CD14-positive monocyte (primary cell): ENCODE measurements around the gene BEX3. TPM values are rescaled to one million over a fixed set of nuclear protein-coding genes. Genes with fewer than 3 reads are reported as not detected.
A peak's percentile ranks its signal among the peaks of the same experiment; 100 is the strongest.

Experiments used
- DNase-seq, 3 donors: peaks; one replicate each; pipeline ENCODE4 v3.0.0-alpha.2; 2011 to 2022
- H2AFZ ChIP-seq: 2 replicates; pipeline ENCODE4 v1.6.0; 2012; ENCODE audit warnings: mild to moderate bottlenecking, low read depth, low read length, inconsistent platforms; ENCODE audit not compliant: insufficient read depth, poor library complexity, severe bottlenecking
- H3K27ac ChIP-seq, 2 donors: 1 replicate in 1 of 2; 2 replicates in 1 of 2; pipeline ENCODE4 v1.5.1; 2012 to 2013; ENCODE audit warnings: low read length in 2 of 2, control low read depth in 1 of 2, inconsistent platforms in 1 of 2, low read depth in 1 of 2, mild to moderate bottlenecking in 1 of 2
- H3K27me3 ChIP-seq, 2 donors: one replicate each; pipeline versions ENCODE4 v1.6.0 to v1.6.1; 2011 to 2013; ENCODE audit warnings: low read length in 2 of 2; ENCODE audit not compliant: control insufficient read depth in 2 of 2, insufficient read depth in 2 of 2
- H3K36me3 ChIP-seq, 2 donors: replicated peaks in 1 of 2; 1 replicate in 1 of 2; 2 replicates in 1 of 2; pipeline versions ENCODE4 v1.5.1 to v1.6.1; 2012 to 2013; ENCODE audit warnings: low read length in 2 of 2, control low read depth in 1 of 2, inconsistent platforms in 1 of 2, mild to moderate bottlenecking in 1 of 2; ENCODE audit not compliant: insufficient read depth in 2 of 2, control insufficient read depth in 1 of 2
- H3K4me1 ChIP-seq, 2 donors: 1 replicate in 1 of 2; 2 replicates in 1 of 2; pipeline versions ENCODE4 v1.5.1 to v1.6.1; 2012 to 2013; ENCODE audit warnings: low read length in 2 of 2, control low read depth in 1 of 2, inconsistent platforms in 1 of 2, mild to moderate bottlenecking in 1 of 2, moderate library complexity in 1 of 2; ENCODE audit not compliant: insufficient read depth in 2 of 2, control insufficient read depth in 1 of 2
- H3K4me2 ChIP-seq: replicated peaks from 2 replicates; pipeline ENCODE3; 2012; ENCODE audit warnings: low read length, moderate library complexity, mild to moderate bottlenecking; ENCODE audit not compliant: poor library complexity, severe bottlenecking; ENCODE audit errors: extremely low read depth
- H3K4me3 ChIP-seq, 3 experiments: fragments of 200-600 bp in 1 of 3; sonication (generic) in 1 of 3; replicated peaks in 1 of 3; 1 replicate in 2 of 3; 2 replicates in 1 of 3; pipeline ENCODE4 v1.5.1; 2011 to 2013; ENCODE audit warnings: low read length in 3 of 3, mild to moderate bottlenecking in 3 of 3, control low read depth in 2 of 3, low read depth in 2 of 3, inconsistent platforms in 1 of 3, moderate library complexity in 1 of 3
- H3K79me2 ChIP-seq: 2 replicates; pipeline ENCODE4 v1.6.0; 2012; ENCODE audit warnings: mild to moderate bottlenecking, control low read depth, inconsistent platforms, low read length, moderate library complexity; ENCODE audit not compliant: insufficient read depth
- H3K9ac ChIP-seq: 2 replicates; pipeline ENCODE4 v1.6.0; 2017; ENCODE audit warnings: low read length, mild to moderate bottlenecking; ENCODE audit not compliant: insufficient read depth, poor library complexity, severe bottlenecking
- H3K9me3 ChIP-seq, 2 donors: replicated peaks in 1 of 2; 1 replicate in 1 of 2; 2 replicates in 1 of 2; pipeline versions ENCODE4 v1.5.1 to v1.6.1; 2012 to 2013; ENCODE audit warnings: low read length in 2 of 2, control low read depth in 1 of 2; ENCODE audit not compliant: control insufficient read depth in 1 of 2, insufficient read depth in 1 of 2
- H4K20me1 ChIP-seq: 2 replicates; pipeline ENCODE4 v1.6.0; 2012; ENCODE audit warnings: mild to moderate bottlenecking, low read length, control low read depth, moderate library complexity; ENCODE audit not compliant: insufficient read depth
- H3K27ac Mint-ChIP-seq, 7 donors: one replicate each; pipeline ENCODE4 v1.8.0; 2020; ENCODE audit warnings: mild to moderate bottlenecking in 7 of 7, mixed read lengths in 7 of 7, moderate library complexity in 6 of 7, inconsistent platforms in 2 of 7
- H3K27me3 Mint-ChIP-seq, 3 donors: one replicate each; pipeline ENCODE4 v1.8.0; 2021 to 2022; ENCODE audit warnings: low read depth in 3 of 3, mild to moderate bottlenecking in 3 of 3, mixed read lengths in 3 of 3, moderate library complexity in 3 of 3, inconsistent platforms in 1 of 3
- H3K36me3 Mint-ChIP-seq, 2 donors: one replicate each; pipeline ENCODE4 v1.8.0; 2020; ENCODE audit warnings: mixed read lengths in 2 of 2, inconsistent platforms in 1 of 2, mild to moderate bottlenecking in 1 of 2
- H3K4me1 Mint-ChIP-seq: one replicate; pipeline ENCODE4 v1.8.0; 2020; ENCODE audit warnings: mild to moderate bottlenecking, mixed read lengths
- H3K4me3 Mint-ChIP-seq, 2 donors: one replicate each; pipeline ENCODE4 v1.8.0; 2020; ENCODE audit warnings: mild to moderate bottlenecking in 2 of 2, mixed read lengths in 2 of 2, moderate library complexity in 1 of 2
- H3K9me3 Mint-ChIP-seq, 7 donors: one replicate each; pipeline ENCODE4 v1.8.0; 2020 to 2022; ENCODE audit warnings: mixed read lengths in 7 of 7, mild to moderate bottlenecking in 6 of 7, moderate library complexity in 6 of 7, inconsistent platforms in 2 of 7
- WGBS: methylation state at CpG from one replicate; pipeline ENCODE4 v1.1.5; 2013; ENCODE audit warnings: missing lambda C conversion rate; ENCODE audit not compliant: insufficient coverage; 5-methylcytosine and 5-hydroxymethylcytosine counted together
- intact Hi-C, 2 donors: fragments of 100-400 bp; cut with micrococcal nuclease; formaldehyde crosslinking; loops; one replicate each; pipeline versions ENCODE4 v1.15.0 to v1.15.1; 2023
- polyA minus RNA-seq: library from RNA; depleted of rRNA, polyadenylated mRNA; stranded (reverse); fragments of >200 nt; gene quantifications from 2 replicates; pipeline ENCODE4 v1.2.3, GENCODE V29; 2012
- polyA plus RNA-seq, 3 donors: library from polyadenylated mRNA; depleted of rRNA in 1 of 3; unstranded in 2 of 3; stranded (reverse) in 1 of 3; fragments of 300-500 nt in 2 of 3; fragments of >200 nt in 1 of 3; fragmentation: Illumina TruSeq in 2 of 3; gene quantifications; 1 replicate in 2 of 3; 2 replicates in 1 of 3; pipeline ENCODE4 v1.2.3, GENCODE V29; 2012 to 2021
- total RNA-seq, 12 experiments: library from RNA in 1 of 12; stranded (reverse) in 1 of 12; fragments of 120-200 nt in 1 of 12; gene quantifications; one replicate each; pipeline ENCODE4 v1.2.4 and lab custom pipeline; 2013 to 2026; ENCODE audit warnings: mixed read lengths in 6 of 12, inconsistent platforms in 1 of 12
- TF ChIP-seq, protein P1 (sequence below): fragments of 200-600 bp; IDR thresholded peaks from one replicate; pipeline ENCODE4 v1.8.0; 2022; ENCODE audit warnings: antibody characterized with exemption, mild to moderate bottlenecking

The BEX3 gene
- 5.8 TPM for total RNA-seq (2013)
- polyA plus RNA-seq (1 to 10 TPM in 2 of 3 donors, under 1 TPM in 1; 0.49 to 2.7 (median 2.0) TPM), polyA minus RNA-seq (0.40 and 0.55 TPM in 2 replicates), total RNA-seq (lab: John Stamatoyannopoulos, UW) (0.25 to 22.4 (median 0.92) reads per million in 11 experiments)

GRCh38 chrX:103376118-103376978 is at the start of gene BEX3:
BEX3 (plus strand) TSS chrX:103376538; CDS start chrX:103377522, 984 bp downstream.
- peak within 1 kb of the TSS in 1 of 7 donors; percentile 6 for H3K27ac Mint-ChIP-seq
- H3K27me3 Mint-ChIP-seq, result peaks cover 4 to 7% (median 4%) of the 10 kb centered on the region in 3 donors
- peak in 1 of 3 donors; percentile 17 for DNase-seq
- H4K20me1 ChIP-seq, result no peaks in the 10 kb centered on the region
- H3K4me3 Mint-ChIP-seq, result peak within 1 kb of the TSS; percentile 73 to 82
- intact Hi-C loops, result no loop called here
- WGBS, result 0% methylated on average over 20 of the region's 62 CpGs
- H3K4me1 Mint-ChIP-seq, result peaks cover 8% of the 10 kb centered on the region
- peak within 1 kb of the TSS; percentile 31 to 67 (median 43) for H3K4me3 ChIP-seq
- H3K9ac ChIP-seq, result peak within 1 kb of the TSS; percentile 27
- TF ChIP-seq, protein P1, sequence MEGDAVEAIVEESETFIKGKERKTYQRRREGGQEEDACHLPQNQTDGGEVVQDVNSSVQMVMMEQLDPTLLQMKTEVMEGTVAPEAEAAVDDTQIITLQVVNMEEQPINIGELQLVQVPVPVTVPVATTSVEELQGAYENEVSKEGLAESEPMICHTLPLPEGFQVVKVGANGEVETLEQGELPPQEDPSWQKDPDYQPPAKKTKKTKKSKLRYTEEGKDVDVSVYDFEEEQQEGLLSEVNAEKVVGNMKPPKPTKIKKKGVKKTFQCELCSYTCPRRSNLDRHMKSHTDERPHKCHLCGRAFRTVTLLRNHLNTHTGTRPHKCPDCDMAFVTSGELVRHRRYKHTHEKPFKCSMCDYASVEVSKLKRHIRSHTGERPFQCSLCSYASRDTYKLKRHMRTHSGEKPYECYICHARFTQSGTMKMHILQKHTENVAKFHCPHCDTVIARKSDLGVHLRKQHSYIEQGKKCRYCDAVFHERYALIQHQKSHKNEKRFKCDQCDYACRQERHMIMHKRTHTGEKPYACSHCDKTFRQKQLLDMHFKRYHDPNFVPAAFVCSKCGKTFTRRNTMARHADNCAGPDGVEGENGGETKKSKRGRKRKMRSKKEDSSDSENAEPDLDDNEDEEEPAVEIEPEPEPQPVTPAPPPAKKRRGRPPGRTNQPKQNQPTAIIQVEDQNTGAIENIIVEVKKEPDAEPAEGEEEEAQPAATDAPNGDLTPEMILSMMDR, result no peak
- peaks cover 3 to 8% of the 10 kb centered on the region in 2 donors for H3K4me1 ChIP-seq
- H3K4me2 ChIP-seq, result peak within 1 kb of the TSS; percentile 73
- H2AFZ ChIP-seq, result peak within 1 kb of the TSS; percentile 70
- H3K9me3 ChIP-seq, result no peaks in the 10 kb centered on the region
- H3K36me3 Mint-ChIP-seq, result no peaks in the 10 kb centered on the region
- H3K27ac ChIP-seq, result no peak within 1 kb of the TSS
- H3K79me2 ChIP-seq, result no peaks in the 10 kb centered on the region
- peaks cover 0 to 3% (median 0%) of the 10 kb centered on the region in 7 donors for H3K9me3 Mint-ChIP-seq
- H3K36me3 ChIP-seq, result no peaks in the 10 kb centered on the region
- H3K27me3 ChIP-seq, result no peaks in the 10 kb centered on the region

DNA sequence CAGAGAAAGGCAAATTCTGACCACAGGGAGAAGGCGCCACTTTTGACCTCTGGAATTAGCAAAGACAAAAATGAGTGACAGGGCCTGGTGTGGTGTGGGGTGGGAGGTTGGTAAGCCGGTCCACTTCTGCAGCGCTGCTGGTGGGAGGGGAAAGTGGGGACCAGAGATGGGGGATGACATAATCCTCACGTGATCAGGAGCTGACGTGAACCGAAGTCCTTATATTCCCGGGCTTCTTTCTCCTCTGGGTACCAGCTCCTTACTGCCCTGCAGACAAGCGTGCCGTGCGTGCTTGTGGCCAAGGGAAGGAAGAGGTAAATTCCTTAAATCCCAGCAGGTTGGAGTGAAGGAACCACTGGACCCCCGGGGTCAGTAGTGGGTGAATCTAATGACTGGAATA is 46.3 kb upstream of the BEX3 start, which contains the start of gene TCEAL7:
Gene TCEAL7, plus strand, starts transcription at position 249 of the 400 bp plus-strand sequence. CDS start 1,165 bp downstream, outside the sequence.
- H3K27ac Mint-ChIP-seq, result no peak within 1 kb of the TSS
- H3K4me1 Mint-ChIP-seq, result peaks cover 10% of the 10 kb centered on the region

More for the DNA sequence above, 46.3 kb upstream of the BEX3 start, which contains the start of gene TCEAL7:
- Histone ChIP-seq H3K27ac (no peak within 1 kb of the TSS), H3K9me3 (no peaks in the 10 kb centered on the region), H3K4me3 (no peak within 1 kb of the TSS), H3K4me1 (no peaks in the 10 kb centered on the region), H4K20me1 (no peaks in the 10 kb centered on the region), H3K9ac (no peak within 1 kb of the TSS), H3K79me2 (no peaks in the 10 kb centered on the region), H3K4me2 (no peak within 1 kb of the TSS), H3K36me3 (no peaks in the 10 kb centered on the region), H3K27me3 (peaks cover 17 to 27% of the 10 kb centered on the region in 2 donors), H2AFZ (no peak within 1 kb of the TSS)
- Mint-ChIP-seq H3K4me3 (peak within 1 kb of the TSS in 1 of 2 donors; percentile 73), H3K27me3 (peaks cover 21 to 33% (median 23%) of the 10 kb centered on the region in 3 donors), H3K9me3 (peaks cover 0 to 8% (median 0%) of the 10 kb centered on the region in 7 donors), H3K36me3 (no peaks in the 10 kb centered on the region)
- intact Hi-C loops, result no loop called here
- TF ChIP-seq, protein P1, result no peak
- DNase-seq, result no peak
- 80% methylated on average over 1 of the region's 11 CpGs for WGBS
